ENCODE data around the gene FHAD1.

DNA sequence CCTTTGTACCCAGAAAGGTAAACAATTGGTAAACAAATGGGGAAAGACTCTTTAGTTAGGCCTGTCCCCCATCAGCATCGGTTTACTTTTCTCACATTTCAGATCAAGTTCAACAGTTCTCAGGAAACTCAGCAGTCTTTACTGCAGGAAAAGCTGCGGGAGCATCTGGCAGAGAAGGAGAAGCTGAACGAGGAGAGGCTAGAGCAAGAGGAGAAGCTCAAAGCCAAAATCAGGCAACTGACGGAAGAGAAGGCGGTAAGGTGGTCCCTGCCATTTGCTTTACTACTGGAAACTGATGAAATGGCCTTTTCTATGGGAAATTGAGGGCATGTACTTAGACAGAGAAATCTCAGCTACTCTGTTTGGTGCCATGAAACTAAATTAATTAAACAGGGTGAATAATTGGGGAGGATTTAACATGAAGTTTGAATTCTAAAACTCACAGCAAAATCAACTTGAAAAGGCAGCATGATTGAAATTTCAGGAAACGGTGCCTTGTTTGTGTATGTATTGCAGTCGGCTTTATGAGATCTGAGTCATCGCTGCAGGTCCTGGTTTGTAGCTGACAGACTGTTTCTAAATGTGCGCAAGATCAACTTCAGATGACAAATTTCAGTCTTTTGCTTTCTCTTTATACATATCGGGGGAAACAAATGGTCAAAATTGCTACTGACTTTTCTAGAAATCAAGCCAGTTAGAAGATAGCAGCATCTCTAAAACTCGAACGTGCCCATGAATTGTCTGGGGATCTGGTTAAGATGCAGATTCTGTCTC, 94.8 kb downstream of the FHAD1 start:
- TF ChIP-seq EZH2 (IDR thresholded peaks at IDR 0.05; ENCODE audit: borderline replicate concordance, low read length): no peak
- TF ChIP-seq, protein P1, sequence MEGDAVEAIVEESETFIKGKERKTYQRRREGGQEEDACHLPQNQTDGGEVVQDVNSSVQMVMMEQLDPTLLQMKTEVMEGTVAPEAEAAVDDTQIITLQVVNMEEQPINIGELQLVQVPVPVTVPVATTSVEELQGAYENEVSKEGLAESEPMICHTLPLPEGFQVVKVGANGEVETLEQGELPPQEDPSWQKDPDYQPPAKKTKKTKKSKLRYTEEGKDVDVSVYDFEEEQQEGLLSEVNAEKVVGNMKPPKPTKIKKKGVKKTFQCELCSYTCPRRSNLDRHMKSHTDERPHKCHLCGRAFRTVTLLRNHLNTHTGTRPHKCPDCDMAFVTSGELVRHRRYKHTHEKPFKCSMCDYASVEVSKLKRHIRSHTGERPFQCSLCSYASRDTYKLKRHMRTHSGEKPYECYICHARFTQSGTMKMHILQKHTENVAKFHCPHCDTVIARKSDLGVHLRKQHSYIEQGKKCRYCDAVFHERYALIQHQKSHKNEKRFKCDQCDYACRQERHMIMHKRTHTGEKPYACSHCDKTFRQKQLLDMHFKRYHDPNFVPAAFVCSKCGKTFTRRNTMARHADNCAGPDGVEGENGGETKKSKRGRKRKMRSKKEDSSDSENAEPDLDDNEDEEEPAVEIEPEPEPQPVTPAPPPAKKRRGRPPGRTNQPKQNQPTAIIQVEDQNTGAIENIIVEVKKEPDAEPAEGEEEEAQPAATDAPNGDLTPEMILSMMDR (IDR thresholded peaks at IDR 0.05; ENCODE audit: low read length): no peak

Data from OCI-LY1 (cell line).